GM21825 (cell line): ENCODE results near the gene ZBTB48.

Source experiments
- ATAC-seq: cut with Tn5 transposase; IDR thresholded peaks from one replicate; pipeline ENCODE4 v1.9.1; 2021; ENCODE audit warnings: mild to moderate bottlenecking, moderate library complexity; ENCODE audit not compliant: unreplicated experiment

ZBTB48 gene

GRCh38 chr1:6572653-6573383 lies 7.0 kb upstream of the ZBTB48 start:
- no peak for ATAC-seq

GRCh38 chr1:6574025-6574620 lies 5.7 kb upstream of the ZBTB48 start:
- no peak for ATAC-seq

GRCh38 chr1:6574818-6575217 lies 5.0 kb upstream of the ZBTB48 start:
- no peak for ATAC-seq

GRCh38 chr1:6577831-6578525 lies 1.8 kb upstream of the ZBTB48 start:
- ATAC-seq, result no peak

GRCh38 chr1:6578624-6579373 lies 995 bp upstream of the ZBTB48 start:
- ATAC-seq, result no peak

GRCh38 chr1:6580119-6580592 lies 362 bp downstream of the ZBTB48 start:
- no peak for ATAC-seq

GRCh38 chr1:6580593-6581409 lies 1.0 kb downstream of the ZBTB48 start:
- no peak for ATAC-seq

- ATAC-seq, result no peak
Observed at GRCh38 chr1:6581561-6582305, 1.9 kb downstream of the ZBTB48 start.

- ATAC-seq, result no peak
Observed at GRCh38 chr1:6582370-6582769, 2.6 kb downstream of the ZBTB48 start.

- ATAC-seq, result no peak
Observed at GRCh38 chr1:6584126-6585080, 4.6 kb downstream of the ZBTB48 start.

GRCh38 chr1:6585081-6585722 lies 5.4 kb downstream of the ZBTB48 start:
- ATAC-seq, result no peak

- no peak for ATAC-seq
Observed at GRCh38 chr1:6585841-6586240, 6.0 kb downstream of the ZBTB48 start.

- no peak for ATAC-seq
Observed at GRCh38 chr1:6586404-6586816, 6.6 kb downstream of the ZBTB48 start.

- ATAC-seq, result no peak
Observed at GRCh38 chr1:6587261-6588005, 7.6 kb downstream of the ZBTB48 start.

- no peak for ATAC-seq
Observed at GRCh38 chr1:6588128-6588892, 8.5 kb downstream of the ZBTB48 start.

- no peak for ATAC-seq
Observed at GRCh38 chr1:6588893-6589520, 9.2 kb downstream of the ZBTB48 start.
